Sigmoid colon (tissue), 7 donors: ENCODE data around the gene PTCH1. TPM values are rescaled to one million over a fixed set of nuclear protein-coding genes. Genes with fewer than 3 reads are reported as not detected.

Experiments
- DNase-seq: peaks from one replicate; pipeline ENCODE4 v3.0.0-alpha.2; 2019
- H3K27ac ChIP-seq, 4 donors: fragments of 200-600 bp; sonication (generic); one replicate each; pipeline ENCODE4 v1.5.1; 2016 to 2019; ENCODE audit warnings: mild to moderate bottlenecking in 1 of 4
- H3K27me3 ChIP-seq, 3 donors: fragments of 200-600 bp; sonication (generic); one replicate each; pipeline ENCODE4 v1.5.1; 2019; ENCODE audit warnings: mild to moderate bottlenecking in 1 of 3
- H3K36me3 ChIP-seq, 4 donors: fragments of 200-600 bp; sonication (generic); one replicate each; pipeline ENCODE4 v1.5.1; 2016 to 2019
- H3K4me1 ChIP-seq, 4 donors: fragments of 200-600 bp; sonication (generic); one replicate each; pipeline ENCODE4 v1.5.1; 2017 to 2019
- H3K4me3 ChIP-seq, 4 donors: fragments of 200-600 bp; sonication (generic); one replicate each; pipeline ENCODE4 v1.5.1; 2017 to 2019; ENCODE audit warnings: mild to moderate bottlenecking in 2 of 4, moderate library complexity in 1 of 4
- H3K9me3 ChIP-seq, 4 donors: fragments of 200-600 bp in 3 of 4; sonication (generic) in 3 of 4; one replicate each; pipeline versions ENCODE4 v1.5.1 to v1.6.1; 2013 to 2019
- EP300 ChIP-seq, 4 donors: sonication (generic); formaldehyde crosslinking; IDR thresholded peaks; one replicate each; pipeline ENCODE4 v1.6.1; 2017; ENCODE audit warnings: antibody characterized with exemption in 4 of 4
- POLR2A ChIP-seq, 2 donors: fragments of 450-650 bp; IDR thresholded peaks; one replicate each; pipeline ENCODE4 v1.6.1; 2016; ENCODE audit warnings: antibody characterized with exemption in 2 of 2, mild to moderate bottlenecking in 2 of 2, moderate library complexity in 2 of 2
- POLR2AphosphoS5 ChIP-seq, 4 donors: sonication (generic); formaldehyde crosslinking; IDR thresholded peaks; one replicate each; pipeline ENCODE4 v1.6.1; 2017; ENCODE audit warnings: antibody characterized with exemption in 4 of 4
- WGBS, 2 donors: extraction: QIAGEN DNeasy Blood & Tissue Kit; methylation state at CpG; one replicate each; pipeline ENCODE4 v1.1.7; 2013; 5-methylcytosine and 5-hydroxymethylcytosine counted together
- intact Hi-C: fragments of 100-400 bp; cut with DNase I; formaldehyde crosslinking; loops from one replicate; pipeline ENCODE4 v1.15.1; 2023
- polyA plus RNA-seq, 3 donors: library from polyadenylated mRNA; stranded (reverse); fragments of 200-250 nt; gene quantifications; one replicate each; pipeline ENCODE4 v1.2.3, GENCODE V29; 2013
- total RNA-seq, 4 donors: library from RNA; depleted of rRNA; stranded (reverse); fragments of >200 nt; gene quantifications; one replicate each; pipeline ENCODE4 v1.1.0, GENCODE V29; 2016
- TF ChIP-seq, protein P1 (sequence below), 4 experiments: fragments of 450-650 bp in 3 of 4; fragments of 200-600 bp in 1 of 4; IDR thresholded peaks; one replicate each; pipeline ENCODE4 v1.5.1; 2016 to 2019; ENCODE audit warnings: antibody characterized with exemption in 4 of 4, mild to moderate bottlenecking in 3 of 4, moderate library complexity in 2 of 4
- donor health status: healthy with polysubstance abuse.
- donor health status: Bipolar disorder and iron deficiency.
- donor health status: healthy.

Gene PTCH1
- total and polyA plus RNA-seq, 7 donors = 2.3 to 10.7 (median 7.2) TPM

GRCh38 chr9:95502248-95502647 is 14.5 kb downstream of the PTCH1 start:
- H3K27ac ChIP-seq = no peak overlapping the region
- H3K27me3 ChIP-seq = no peaks in the 10 kb centered on the region
- TF ChIP-seq POLR2AphosphoS5 (IDR thresholded peaks at IDR 0.05) = no peak
- no peak for TF ChIP-seq POLR2A (IDR thresholded peaks at IDR 0.05)
- TF ChIP-seq, protein P1, sequence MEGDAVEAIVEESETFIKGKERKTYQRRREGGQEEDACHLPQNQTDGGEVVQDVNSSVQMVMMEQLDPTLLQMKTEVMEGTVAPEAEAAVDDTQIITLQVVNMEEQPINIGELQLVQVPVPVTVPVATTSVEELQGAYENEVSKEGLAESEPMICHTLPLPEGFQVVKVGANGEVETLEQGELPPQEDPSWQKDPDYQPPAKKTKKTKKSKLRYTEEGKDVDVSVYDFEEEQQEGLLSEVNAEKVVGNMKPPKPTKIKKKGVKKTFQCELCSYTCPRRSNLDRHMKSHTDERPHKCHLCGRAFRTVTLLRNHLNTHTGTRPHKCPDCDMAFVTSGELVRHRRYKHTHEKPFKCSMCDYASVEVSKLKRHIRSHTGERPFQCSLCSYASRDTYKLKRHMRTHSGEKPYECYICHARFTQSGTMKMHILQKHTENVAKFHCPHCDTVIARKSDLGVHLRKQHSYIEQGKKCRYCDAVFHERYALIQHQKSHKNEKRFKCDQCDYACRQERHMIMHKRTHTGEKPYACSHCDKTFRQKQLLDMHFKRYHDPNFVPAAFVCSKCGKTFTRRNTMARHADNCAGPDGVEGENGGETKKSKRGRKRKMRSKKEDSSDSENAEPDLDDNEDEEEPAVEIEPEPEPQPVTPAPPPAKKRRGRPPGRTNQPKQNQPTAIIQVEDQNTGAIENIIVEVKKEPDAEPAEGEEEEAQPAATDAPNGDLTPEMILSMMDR (IDR thresholded peaks at IDR 0.05) = no peak
- no peak for TF ChIP-seq EP300 (IDR thresholded peaks at IDR 0.05)
- no peak overlapping the region for H3K4me3 ChIP-seq
- H3K4me1 ChIP-seq = peaks cover 0 to 47% (median 42%) of the 10 kb centered on the region in 4 donors
- intact Hi-C loops = no loop called here
- no peak for DNase-seq
- 71 to 79% methylated on average over 3 of the region's 3 CpGs for WGBS, 2 donors
- H3K9me3 ChIP-seq = no peaks in the 10 kb centered on the region
- no peaks in the 10 kb centered on the region for H3K36me3 ChIP-seq

GRCh38 chr9:95499847-95500246 is 16.9 kb downstream of the PTCH1 start:
- Histone ChIP-seq H3K27me3 (no peaks in the 10 kb centered on the region), H3K4me1 (peaks cover 0 to 45% (median 38%) of the 10 kb centered on the region in 4 donors), H3K27ac (no peak overlapping the region), H3K4me3 (no peak overlapping the region), H3K36me3 (no peaks in the 10 kb centered on the region), H3K9me3 (no peaks in the 10 kb centered on the region)
- 65 to 77% methylated on average over 9 of the region's 9 CpGs for WGBS, 2 donors
- no peak for DNase-seq
- intact Hi-C loops = no loop called here
- no peak for TF ChIP-seq POLR2A (IDR thresholded peaks at IDR 0.05)
- TF ChIP-seq, protein P1 (IDR thresholded peaks at IDR 0.05) = no peak
- no peak for TF ChIP-seq POLR2AphosphoS5 (IDR thresholded peaks at IDR 0.05)
- no peak for TF ChIP-seq EP300 (IDR thresholded peaks at IDR 0.05)

GRCh38 chr9:95499046-95499676 is 17.6 kb downstream of the PTCH1 start:
- no peak overlapping the region for H3K27ac ChIP-seq
- TF ChIP-seq POLR2AphosphoS5 (IDR thresholded peaks at IDR 0.05) (no peak), EP300 (IDR thresholded peaks at IDR 0.05) (no peak), POLR2A (IDR thresholded peaks at IDR 0.05) (no peak)
- TF ChIP-seq, protein P1 (IDR thresholded peaks at IDR 0.05) = no peak
- intact Hi-C loops = no loop called here
- H3K4me3 ChIP-seq = no peak overlapping the region
- 79 to 91% methylated on average over 6 of the region's 6 CpGs for WGBS, 2 donors
- H3K9me3 ChIP-seq = no peaks in the 10 kb centered on the region
- DNase-seq = no peak
- no peaks in the 10 kb centered on the region for H3K27me3 ChIP-seq
- peaks cover 0 to 44% (median 38%) of the 10 kb centered on the region in 4 donors for H3K4me1 ChIP-seq
- H3K36me3 ChIP-seq = no peaks in the 10 kb centered on the region

GRCh38 chr9:95498641-95499040 is 18.1 kb downstream of the PTCH1 start:
- intact Hi-C loops = no loop called here
- Histone ChIP-seq H3K4me3 (no peak overlapping the region), H3K27me3 (no peaks in the 10 kb centered on the region), H3K4me1 (peaks cover 0 to 43% (median 39%) of the 10 kb centered on the region in 4 donors), H3K9me3 (no peaks in the 10 kb centered on the region), H3K36me3 (no peaks in the 10 kb centered on the region), H3K27ac (no peak overlapping the region)
- TF ChIP-seq POLR2A (IDR thresholded peaks at IDR 0.05) = no peak
- no peak for TF ChIP-seq EP300 (IDR thresholded peaks at IDR 0.05)
- DNase-seq = no peak
- WGBS, 2 donors = 82 to 85% methylated on average over 4 of the region's 4 CpGs

- Histone ChIP-seq H3K27ac (no peak overlapping the region), H3K4me1 (peaks cover 0 to 41% (median 38%) of the 10 kb centered on the region in 4 donors), H3K4me3 (no peak overlapping the region), H3K27me3 (no peaks in the 10 kb centered on the region), H3K36me3 (no peaks in the 10 kb centered on the region), H3K9me3 (no peaks in the 10 kb centered on the region)
- WGBS, 2 donors = 73 to 74% methylated on average over 3 of the region's 3 CpGs
- DNase-seq = no peak
- intact Hi-C loops = no loop called here
- TF ChIP-seq POLR2AphosphoS5 (IDR thresholded peaks at IDR 0.05) (peak in 2 of 4 donors; percentile 12 to 24), EP300 (IDR thresholded peaks at IDR 0.05) (no peak)
Measured at GRCh38 chr9:95497772-95498171, 19.0 kb downstream of the PTCH1 start.

DNA sequence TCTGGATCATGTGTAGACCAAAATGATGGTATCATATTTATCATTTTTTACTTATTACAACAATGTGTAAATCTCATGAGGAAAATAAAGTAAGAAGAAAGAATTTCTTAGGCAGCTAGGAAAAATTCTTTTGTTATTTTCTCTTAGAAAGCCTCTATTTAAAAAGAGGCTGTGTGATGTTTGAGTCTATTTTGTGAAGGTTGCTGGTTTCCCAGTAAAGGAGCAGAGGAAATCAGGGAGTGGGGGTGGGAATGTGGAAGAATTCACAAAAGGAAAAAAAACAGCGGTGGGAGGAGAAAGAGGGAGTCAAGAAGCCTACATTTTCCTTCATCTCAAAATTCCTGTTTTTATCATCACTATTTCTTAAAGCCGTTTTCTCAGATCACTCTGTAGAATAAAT is 20.1 kb downstream of the PTCH1 start:
- no peak overlapping the region for H3K4me3 ChIP-seq
- 76 to 85% methylated on average over 2 of the region's 2 CpGs for WGBS, 2 donors
- no peaks in the 10 kb centered on the region for H3K27me3 ChIP-seq
- peaks cover 0 to 41% (median 38%) of the 10 kb centered on the region in 4 donors for H3K4me1 ChIP-seq
- H3K36me3 ChIP-seq = no peaks in the 10 kb centered on the region
- TF ChIP-seq, protein P1 (IDR thresholded peaks at IDR 0.05) = no peak
- TF ChIP-seq POLR2A (IDR thresholded peaks at IDR 0.05) (no peak), POLR2AphosphoS5 (IDR thresholded peaks at IDR 0.05) (no peak), EP300 (IDR thresholded peaks at IDR 0.05) (no peak)
- no peak for DNase-seq
- H3K9me3 ChIP-seq = no peaks in the 10 kb centered on the region
- intact Hi-C loops = no loop called here
- H3K27ac ChIP-seq = no peak overlapping the region
